HG03135 (cell line): ENCODE results near the gene ANO3.
"Not testable (repeated sequence)": the region's sequence is repeated elsewhere in the genome, so short reads cannot be mapped to it uniquely, and the experiment has no call there.

Experiments used
- ATAC-seq: cut with Tn5 transposase; IDR thresholded peaks from one replicate; pipeline ENCODE4 v1.9.1; 2021; ENCODE audit warnings: mild to moderate bottlenecking, moderate library complexity; ENCODE audit not compliant: unreplicated experiment

The ANO3 gene

GRCh38 chr11:26331911-26332571 is at the start of gene ANO3:
Gene ANO3, plus strand, starts transcription at chr11:26332130. Its CDS starts 146 bp downstream, at chr11:26332276.
- peak; percentile 98 for ATAC-seq

DNA sequence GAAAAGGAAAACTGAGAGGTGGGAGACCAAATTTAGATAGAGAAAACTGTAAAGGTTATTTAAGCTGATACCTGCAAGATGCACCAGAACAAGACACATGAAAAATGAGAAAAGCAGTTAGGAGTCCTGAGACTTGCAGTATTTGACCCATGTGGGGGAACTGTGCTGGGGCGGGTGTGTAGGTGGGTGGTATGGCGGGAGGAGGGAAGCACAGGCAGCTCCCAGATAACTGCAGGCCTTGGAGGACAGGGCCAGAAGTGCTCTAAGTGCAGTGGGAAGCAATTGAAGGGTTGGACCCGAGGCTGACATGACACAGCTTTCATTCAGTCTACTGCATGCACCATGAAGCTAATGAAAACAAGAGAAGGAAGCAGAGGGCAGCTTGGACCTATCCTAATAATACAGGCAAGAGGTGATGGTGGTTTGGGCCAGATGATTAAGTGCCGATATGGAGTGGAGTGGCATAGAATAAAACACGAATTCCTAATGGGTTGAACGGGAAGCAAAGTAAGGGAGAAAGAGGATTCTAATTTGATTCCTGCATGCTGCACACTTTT is 48.0 kb upstream of the ANO3 start:
- no peak for ATAC-seq

- no peak for ATAC-seq
These were observed 46.3 kb upstream of the ANO3 start for GRCh38 chr11:26285608-26286007.

DNA sequence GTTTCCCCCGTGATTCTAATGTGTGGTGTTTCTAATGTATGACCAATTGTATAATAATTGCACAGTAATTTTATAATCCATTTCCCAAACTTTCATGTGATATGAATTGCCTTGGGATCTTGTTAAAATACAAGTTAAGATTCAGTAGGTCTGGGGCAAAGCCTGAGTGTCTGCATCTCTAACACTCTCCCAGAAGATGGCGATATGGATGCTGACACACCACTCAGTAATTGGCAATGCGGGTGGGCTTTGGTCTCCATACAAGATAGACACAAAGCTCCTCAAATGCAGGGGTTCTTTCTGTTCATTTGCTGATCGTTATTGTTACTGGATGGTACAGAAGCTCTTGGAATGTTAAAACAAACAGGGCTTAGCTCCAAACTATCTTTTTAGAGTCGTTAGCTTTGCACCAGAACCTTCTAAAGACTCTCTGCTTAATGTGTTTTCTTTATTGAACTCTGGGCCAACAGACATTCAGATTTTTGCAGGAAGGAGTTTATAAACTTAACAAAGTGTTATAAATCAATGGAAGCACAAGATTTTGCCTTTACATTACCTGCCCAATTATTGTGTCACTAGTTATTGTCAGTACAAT is 45.4 kb upstream of the ANO3 start:
- no peak for ATAC-seq

- no peak for ATAC-seq
These were observed 44.8 kb upstream of the ANO3 start for GRCh38 chr11:26287067-26287518.

- peak; percentile 87 for ATAC-seq
These were observed 34.5 kb upstream of the ANO3 start for GRCh38 chr11:26297189-26297975.

GRCh38 chr11:26316372-26316771 is 15.6 kb upstream of the ANO3 start:
- ATAC-seq, result not testable (repeated sequence)

GRCh38 chr11:26319906-26320305 is 12.0 kb upstream of the ANO3 start:
- ATAC-seq, result no peak

DNA sequence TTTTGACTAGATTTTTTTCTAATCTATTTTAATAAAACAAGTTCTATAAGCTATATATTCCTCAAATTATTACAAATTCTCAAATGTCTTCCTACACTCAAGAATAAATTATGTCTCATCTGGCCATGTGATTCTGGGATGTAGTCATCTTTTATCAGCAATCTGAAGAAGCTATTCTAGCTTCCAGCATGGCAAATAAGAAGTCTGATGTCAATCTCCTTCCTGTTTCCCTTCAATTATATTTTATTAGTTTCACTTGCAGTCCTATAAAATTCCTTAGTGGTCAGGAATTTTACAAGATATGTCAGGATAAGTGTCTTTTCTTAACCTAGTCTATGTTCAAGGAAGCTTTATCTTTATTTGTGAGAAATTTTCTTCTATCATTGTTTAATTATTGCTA is 10.4 kb upstream of the ANO3 start:
- ATAC-seq, result no peak

DNA sequence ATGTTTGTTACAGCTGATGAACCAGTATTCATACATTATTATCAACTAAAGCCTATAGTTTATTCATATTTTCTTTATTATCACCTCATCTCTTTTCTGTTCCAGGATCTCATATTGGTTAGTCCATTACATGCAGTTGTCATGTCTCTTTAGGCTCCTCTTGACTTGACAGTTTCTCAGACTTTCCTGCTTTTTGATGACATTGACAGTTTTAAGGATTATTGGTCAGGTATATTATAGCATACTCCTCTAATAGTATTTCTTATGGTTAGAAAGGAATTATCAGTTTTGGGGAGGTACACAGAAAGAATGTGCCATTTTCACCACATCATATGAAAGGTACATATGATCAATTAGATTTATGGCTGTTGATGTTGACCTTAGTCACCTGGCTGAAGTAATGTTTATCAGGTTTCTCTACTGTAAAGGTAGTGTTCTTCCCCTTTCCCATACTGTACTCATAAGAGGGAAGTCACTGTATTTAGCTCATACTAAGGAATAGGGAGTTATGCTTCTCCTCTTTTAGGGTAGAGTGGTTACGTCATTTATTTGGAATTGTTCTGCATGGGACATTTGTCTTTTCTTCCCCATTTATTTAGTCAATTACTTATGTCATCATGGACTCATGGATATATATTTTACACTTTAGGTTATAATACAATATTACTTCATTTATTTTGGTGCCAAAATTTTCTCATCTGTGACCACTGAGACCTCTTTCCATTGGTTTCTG is 9.4 kb upstream of the ANO3 start:
- ATAC-seq, result no peak

GRCh38 chr11:26323837-26324236 is 8.1 kb upstream of the ANO3 start:
- ATAC-seq, result no peak

GRCh38 chr11:26324270-26324669 is 7.7 kb upstream of the ANO3 start:
- ATAC-seq, result no peak

DNA sequence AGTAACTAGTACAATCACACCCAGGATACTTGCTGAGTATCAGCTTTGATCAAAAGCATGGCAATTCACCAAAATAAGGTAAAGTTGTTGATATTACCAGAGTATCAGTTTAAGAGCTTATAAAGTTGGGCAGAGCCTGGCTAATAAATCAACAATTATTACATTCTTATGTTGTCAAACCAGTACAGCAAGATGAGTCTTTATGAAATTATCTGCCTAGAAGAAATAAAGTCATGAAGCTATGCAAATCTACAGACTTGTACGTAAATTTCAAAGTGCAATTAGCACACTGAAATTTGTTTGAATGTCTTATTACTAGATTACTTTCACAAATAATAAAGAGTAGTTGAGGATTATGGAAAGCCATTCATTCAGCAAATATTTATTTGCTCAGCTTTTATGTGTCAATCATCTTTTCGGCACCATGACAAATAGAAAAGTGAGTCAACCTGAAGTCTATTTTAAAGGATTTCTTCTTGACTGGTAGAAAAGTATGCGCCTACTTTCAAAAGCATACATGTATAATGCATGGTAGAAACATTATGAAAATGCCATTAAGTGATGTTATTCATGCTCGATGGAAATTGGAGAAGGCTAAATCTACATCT is 5.0 kb upstream of the ANO3 start:
- ATAC-seq, result no peak

GRCh38 chr11:26329206-26329605 is 2.7 kb upstream of the ANO3 start:
- no peak for ATAC-seq

DNA sequence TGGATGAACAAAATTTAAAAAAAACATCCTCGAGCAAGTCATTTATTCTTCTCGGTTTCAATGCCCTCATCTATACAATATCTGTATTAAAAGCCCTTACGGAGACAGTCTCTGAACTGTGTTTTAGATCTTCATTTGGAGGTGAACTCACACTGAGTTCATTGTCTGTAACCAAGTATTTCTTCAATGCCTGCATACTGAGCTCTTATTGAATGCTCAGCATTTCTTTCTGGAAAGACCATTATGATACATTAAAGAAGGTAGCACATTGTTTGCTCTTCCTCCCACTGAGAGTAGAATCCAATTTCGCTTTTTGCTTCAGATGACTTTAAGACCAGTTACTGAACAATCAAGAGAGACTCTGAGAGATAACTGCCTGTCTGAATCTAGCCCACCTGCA is 1.7 kb upstream of the ANO3 start:
- ATAC-seq, result no peak

DNA sequence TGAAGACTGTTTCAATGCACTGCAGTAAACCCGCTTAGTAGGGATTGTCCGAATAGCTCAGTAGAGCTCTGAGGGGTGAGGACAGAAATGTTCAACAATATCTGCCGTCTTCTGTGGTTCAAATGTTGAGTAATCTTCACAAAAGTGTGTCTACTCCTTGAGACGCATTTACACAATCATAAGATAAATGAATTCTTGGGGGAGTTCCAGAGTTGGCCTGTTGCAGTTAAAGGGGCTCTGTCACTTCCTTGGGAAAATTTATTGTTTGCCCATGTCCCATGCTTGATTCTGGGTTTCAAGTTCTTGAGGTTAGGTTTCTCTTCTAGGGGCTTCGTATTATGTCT is 614 bp downstream of the ANO3 start:
- no peak for ATAC-seq

DNA sequence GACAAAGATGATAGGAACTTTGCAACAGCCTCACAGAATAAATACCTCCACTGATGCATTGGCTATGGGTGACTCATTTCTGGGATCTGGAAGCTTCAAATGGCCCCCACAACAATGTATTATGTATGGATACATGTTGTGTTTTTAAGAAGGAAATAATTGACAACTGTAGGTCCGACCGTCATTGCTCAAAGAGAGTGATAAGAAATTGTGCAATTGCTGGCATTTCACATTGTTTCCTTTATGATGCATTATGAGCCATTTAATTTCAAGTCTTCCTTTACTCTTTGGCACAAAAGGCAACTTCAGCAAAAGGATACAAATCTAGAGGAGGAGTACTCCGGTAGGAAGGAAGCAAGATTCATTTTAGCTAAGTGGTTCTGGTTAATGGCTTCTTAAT is 2.0 kb downstream of the ANO3 start:
- no peak for ATAC-seq

DNA sequence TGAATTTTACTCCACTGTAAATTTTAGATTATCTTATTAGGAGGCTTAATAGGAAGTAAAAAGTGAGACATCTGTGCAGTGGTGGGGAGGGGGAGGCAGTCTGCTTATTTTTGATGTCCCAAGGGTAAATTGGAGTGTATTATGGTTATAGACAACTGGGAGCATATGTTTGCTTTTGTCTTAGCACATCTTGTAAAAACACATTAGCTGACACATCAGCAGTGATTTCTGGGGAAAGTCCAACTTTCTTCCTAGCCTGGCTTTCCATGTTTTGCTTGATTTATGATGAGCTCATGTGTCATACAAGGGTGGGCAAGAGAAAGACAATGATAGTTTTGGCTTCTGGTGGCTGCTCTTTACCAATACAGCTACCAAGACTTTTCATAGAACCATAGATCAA is 4.0 kb downstream of the ANO3 start:
- no peak for ATAC-seq

- no peak for ATAC-seq
These were observed 12.7 kb downstream of the ANO3 start for GRCh38 chr11:26344647-26345046.

DNA sequence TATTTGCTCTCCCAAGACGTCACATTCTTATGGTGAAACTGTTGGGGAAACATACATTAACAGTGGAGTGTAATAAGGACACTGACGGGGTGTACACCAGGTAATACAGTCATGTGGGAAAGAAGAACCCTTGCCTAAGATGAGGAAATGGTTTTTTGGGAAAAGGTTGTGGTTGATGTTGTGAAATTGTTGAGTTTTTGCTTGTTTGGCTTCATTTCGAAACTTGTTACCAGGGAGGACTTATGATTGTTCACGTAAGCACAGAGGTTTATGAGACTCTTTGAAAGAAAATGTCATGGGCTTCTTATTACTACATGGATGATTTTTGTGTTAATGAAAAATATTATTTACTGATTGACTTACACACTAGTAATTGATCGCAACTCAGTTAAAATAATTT is 16.8 kb downstream of the ANO3 start:
- no peak for ATAC-seq

- ATAC-seq, result no peak
These were observed 18.1 kb downstream of the ANO3 start for GRCh38 chr11:26350002-26350401.
